Adrenal gland (tissue), 12 donors: ENCODE results near the gene BEST2. TPM values are rescaled to one million over a fixed set of nuclear protein-coding genes. Genes with fewer than 3 reads are reported as not detected.

Experiments
- DNase-seq, 7 donors: peaks; one replicate each; pipeline ENCODE4 v3.0.0-alpha.2; 2019 to 2020
- H3K27ac ChIP-seq, 5 donors: fragments of 200-600 bp; sonication (generic) in 4 of 5; 1 replicate in 3 of 5; 2 replicates in 2 of 5; pipeline versions ENCODE4 v1.5.1 to v1.8.0; 2016 to 2020; ENCODE audit warnings: mild to moderate bottlenecking in 1 of 5
- H3K27me3 ChIP-seq: fragments of 200-600 bp; 2 replicates; pipeline ENCODE4 v1.8.0; 2021
- H3K36me3 ChIP-seq, 2 donors: fragments of 200-600 bp; replicated peaks in 1 of 2; 1 replicate in 1 of 2; 2 replicates in 1 of 2; pipeline versions ENCODE4 v1.5.1 to v1.8.0; 2018 to 2022
- H3K4me1 ChIP-seq, 2 donors: fragments of 200-600 bp; replicated peaks in 1 of 2; 1 replicate in 1 of 2; 2 replicates in 1 of 2; pipeline versions ENCODE4 v1.5.1 to v1.8.0; 2018 to 2021
- H3K4me3 ChIP-seq, 4 donors: fragments of 200-600 bp; sonication (generic) in 3 of 4; one replicate each; pipeline ENCODE4 v1.5.1; 2016 to 2018
- H3K9me3 ChIP-seq, 3 donors: fragments of 200-600 bp; sonication (generic) in 1 of 3; replicated peaks in 1 of 3; 1 replicate in 2 of 3; 2 replicates in 1 of 3; pipeline versions ENCODE4 v1.5.1 to v1.8.0; 2016 to 2021
- POLR2A ChIP-seq, 2 donors: fragments of 450-650 bp; IDR thresholded peaks; one replicate each; pipeline ENCODE4 v1.6.1; 2017; ENCODE audit warnings: antibody characterized with exemption in 2 of 2, mild to moderate bottlenecking in 2 of 2, moderate library complexity in 1 of 2
- WGBS, 4 donors: extraction: QIAGEN DNeasy Blood & Tissue Kit in 2 of 4; methylation state at CpG; one replicate each; pipeline versions ENCODE4 v1.1.5 to v1.1.7; 2013 to 2017; 5-methylcytosine and 5-hydroxymethylcytosine counted together
- intact Hi-C, 2 donors: fragments of 100-400 bp; cut with DNase I; formaldehyde crosslinking; loops; one replicate each; pipeline versions ENCODE4 v1.14.1 to v1.15.0; 2022 to 2023
- polyA plus RNA-seq, 3 donors: library from polyadenylated mRNA; stranded (reverse); fragments of 200-250 nt in 2 of 3; fragments of 350-450 nt in 1 of 3; fragmentation: Illumina TruSeq in 1 of 3; extraction: RNeasy Lipid Tissue Mini Kit (QIAGEN cat#74804) in 1 of 3; gene quantifications; one replicate each; pipeline ENCODE4 v1.2.3, GENCODE V29; 2013 to 2014
- total RNA-seq, 9 donors: library from RNA; depleted of rRNA in 4 of 9; stranded (reverse); fragments of >200 nt in 4 of 9; fragments of 120-200 nt in 1 of 9; fragmentation: NEBNext Ultra II Directional in 1 of 9; extraction: Animal tissue kit (Norgen Biotek cat#: 25700) in 1 of 9; gene quantifications; one replicate each; pipeline versions ENCODE4 v1.1.0 to v1.2.4, GENCODE V29; 2013 to 2023
- TF ChIP-seq, protein P1 (sequence below), 6 experiments: fragments of 450-650 bp in 4 of 6; fragments of 200-600 bp in 2 of 6; sonication (generic) in 1 of 6; IDR thresholded peaks; 1 replicate in 5 of 6; 2 replicates in 1 of 6; pipeline versions ENCODE4 v1.5.1 to v1.8.0; 2016 to 2021; ENCODE audit warnings: antibody characterized with exemption in 6 of 6, mild to moderate bottlenecking in 2 of 6, moderate library complexity in 1 of 6
- donor health status: healthy with polysubstance abuse.
- donor health status: Bipolar disorder and iron deficiency.
- donor health status: DM: yes; HTN: yes; CAD: no.
- donor health status: DM: no; HTN: no; CAD: no.
- donor health status: DM: no; HTN: no; CAD: no.
- donor health status: DM: yes; HTN: yes; CAD: no.

BEST2 gene
- total and polyA plus RNA-seq, 12 donors = not detected

DNA sequence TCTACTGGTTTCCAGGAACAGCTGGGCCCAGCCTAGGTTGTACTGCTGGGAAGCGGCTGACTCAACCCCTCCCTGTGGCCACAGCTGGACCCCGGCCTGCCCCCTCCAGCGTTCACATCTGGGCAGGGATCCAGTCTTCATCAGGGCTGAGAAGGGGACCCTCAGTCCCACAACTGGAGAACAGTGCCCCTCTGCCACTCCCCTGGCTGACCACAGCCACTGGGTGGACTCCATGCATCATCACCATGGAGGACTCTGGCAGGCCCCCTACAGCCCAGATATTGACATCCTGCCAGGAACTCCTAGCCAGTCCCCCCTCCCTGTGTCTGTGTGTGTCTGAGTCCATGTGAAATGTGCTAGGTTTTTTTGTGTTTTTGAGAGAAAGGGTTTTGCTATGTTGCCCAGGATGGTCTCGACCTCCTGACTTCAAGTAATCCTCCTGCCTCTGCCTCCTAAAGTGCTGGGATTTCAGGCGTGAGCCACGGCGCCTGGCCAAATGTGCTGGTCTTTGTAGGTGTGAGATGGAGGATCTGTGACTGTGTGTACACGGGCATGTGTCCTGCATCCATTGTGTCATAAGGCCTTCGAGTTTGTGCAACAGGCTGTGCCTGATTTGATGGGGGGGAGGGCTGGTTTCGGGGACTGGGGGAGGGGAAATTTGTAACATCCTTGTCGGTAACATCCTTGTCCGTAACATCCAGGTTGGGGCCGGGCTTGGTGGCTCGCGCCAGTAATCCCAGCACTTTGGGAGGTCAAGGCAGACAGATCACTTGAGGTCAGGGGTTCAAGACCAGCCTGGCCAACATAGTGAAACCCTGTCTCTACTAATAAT, 27.8 kb downstream of the BEST2 start:
- Histone ChIP-seq H3K4me3 (peak overlapping the region in 1 of 4 donors; percentile 67), H3K4me1 (peaks cover 37 to 55% of the 10 kb centered on the region in 2 donors)
- WGBS, 4 donors = 25 to 47% (median 44%) methylated on average over 9 to 15 of the region's 15 CpGs

GRCh38 chr19:12782174-12782423, 30.5 kb downstream of the BEST2 start:
- WGBS, 4 donors = 0 to 1% (median 0%) methylated on average over 9 to 12 of the region's 12 CpGs
- DNase-seq = peak in 1 of 7 donors; percentile 88
- Histone ChIP-seq H3K36me3 (no peaks in the 10 kb centered on the region), H3K27me3 (no peaks in the 10 kb centered on the region), H3K4me1 (peaks cover 32 to 62% of the 10 kb centered on the region in 2 donors), H3K9me3 (no peaks in the 10 kb centered on the region), H3K4me3 (peak overlapping the region in 2 of 4 donors; percentile 17 to 54), H3K27ac (peak overlapping the region; percentile 75 to 99 (median 87))
- TF ChIP-seq POLR2A (IDR thresholded peaks at IDR 0.05) = peak in 1 of 2 donors; percentile 59
- TF ChIP-seq, protein P1, sequence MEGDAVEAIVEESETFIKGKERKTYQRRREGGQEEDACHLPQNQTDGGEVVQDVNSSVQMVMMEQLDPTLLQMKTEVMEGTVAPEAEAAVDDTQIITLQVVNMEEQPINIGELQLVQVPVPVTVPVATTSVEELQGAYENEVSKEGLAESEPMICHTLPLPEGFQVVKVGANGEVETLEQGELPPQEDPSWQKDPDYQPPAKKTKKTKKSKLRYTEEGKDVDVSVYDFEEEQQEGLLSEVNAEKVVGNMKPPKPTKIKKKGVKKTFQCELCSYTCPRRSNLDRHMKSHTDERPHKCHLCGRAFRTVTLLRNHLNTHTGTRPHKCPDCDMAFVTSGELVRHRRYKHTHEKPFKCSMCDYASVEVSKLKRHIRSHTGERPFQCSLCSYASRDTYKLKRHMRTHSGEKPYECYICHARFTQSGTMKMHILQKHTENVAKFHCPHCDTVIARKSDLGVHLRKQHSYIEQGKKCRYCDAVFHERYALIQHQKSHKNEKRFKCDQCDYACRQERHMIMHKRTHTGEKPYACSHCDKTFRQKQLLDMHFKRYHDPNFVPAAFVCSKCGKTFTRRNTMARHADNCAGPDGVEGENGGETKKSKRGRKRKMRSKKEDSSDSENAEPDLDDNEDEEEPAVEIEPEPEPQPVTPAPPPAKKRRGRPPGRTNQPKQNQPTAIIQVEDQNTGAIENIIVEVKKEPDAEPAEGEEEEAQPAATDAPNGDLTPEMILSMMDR (IDR thresholded peaks at IDR 0.05) = no peak
- intact Hi-C loops = no loop called here

More for the DNA sequence above, 27.8 kb downstream of the BEST2 start:
- Histone ChIP-seq H3K27me3 (no peaks in the 10 kb centered on the region), H3K9me3 (no peaks in the 10 kb centered on the region), H3K27ac (peak overlapping the region; percentile 55 to 96 (median 88)), H3K36me3 (no peaks in the 10 kb centered on the region)
- TF ChIP-seq, protein P1 (IDR thresholded peaks at IDR 0.05) = no peak
- no peak for TF ChIP-seq POLR2A (IDR thresholded peaks at IDR 0.05)
- DNase-seq = peak in 6 of 7 donors; percentile 48 to 82 (median 78)
- intact Hi-C loops = loop anchor here in 1 of 2 donors (2.0 kb wide), 1 partner anchor 15 kb away; no protein-coding TSS in a partner anchor

- peak; percentile 89 to 96 (median 92) for DNase-seq
- H3K9me3 ChIP-seq = no peaks in the 10 kb centered on the region
Observed at GRCh38 chr19:12782424-12783290, 31.1 kb downstream of the BEST2 start.

More at GRCh38 chr19:12782424-12783290, 31.1 kb downstream of the BEST2 start:
- H3K4me3 ChIP-seq = peak overlapping the region in 2 of 4 donors; percentile 17 to 54
- 0 to 2% (median 1%) methylated on average over 18 to 88 of the region's 88 CpGs; no CpG with 5 or more reads in 1 of the 4 donors for WGBS, 4 donors
- intact Hi-C loops = no loop called here
- TF ChIP-seq, protein P1 (IDR thresholded peaks at IDR 0.05) = peak in 1 of 6 experiments; percentile 2
- peak; percentile 73 to 75 for TF ChIP-seq POLR2A (IDR thresholded peaks at IDR 0.05)
- H3K4me1 ChIP-seq = peaks cover 32 to 62% of the 10 kb centered on the region in 2 donors
- no peaks in the 10 kb centered on the region for H3K27me3 ChIP-seq
- H3K27ac ChIP-seq = peak overlapping the region; percentile 81 to 99 (median 91)
- H3K36me3 ChIP-seq = no peaks in the 10 kb centered on the region
